Measurements from ENCODE around the gene C9orf50. TPM values are rescaled to one million over a fixed set of nuclear protein-coding genes. Genes with fewer than 3 reads are reported as not detected.
"Not testable (repeated sequence)": the region's sequence is repeated elsewhere in the genome, so short reads cannot be mapped to it uniquely, and the experiment has no call there.

C9orf50 gene
- total RNA-seq, 1 experiment from 2014 or later: not detected

DNA sequence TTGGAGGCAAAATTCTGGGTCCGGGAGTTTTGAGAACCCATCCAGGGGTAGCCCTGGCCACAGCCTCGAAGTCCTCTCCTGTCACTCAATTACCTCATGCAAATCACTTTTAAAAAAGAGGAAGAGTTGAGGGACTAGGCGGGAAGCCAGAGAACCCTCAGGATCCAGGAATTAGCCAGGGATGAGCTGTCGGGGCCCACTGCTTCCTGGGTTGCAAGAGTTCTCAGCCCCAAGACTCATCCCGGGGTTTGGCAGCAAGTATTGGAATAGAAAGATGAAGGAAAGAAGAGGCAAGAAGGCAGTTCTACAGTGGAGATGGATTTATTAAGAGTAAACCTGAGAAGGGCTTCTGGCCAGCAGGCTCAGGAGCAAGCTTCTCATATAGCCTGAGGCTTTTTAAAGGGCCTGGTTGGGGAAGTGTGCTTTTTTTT lies 25.6 kb downstream of the C9orf50 start:
- H3K79me2 ChIP-seq (ENCODE audit: low read depth): no peaks in the 10 kb centered on the region
- no peak overlapping the region for H3K27ac ChIP-seq
- no peaks in the 10 kb centered on the region for H3K36me3 ChIP-seq (ENCODE audit: low read depth)
- peaks cover 22% of the 10 kb centered on the region; the same call in 1 of the 2 replicates for H3F3A ChIP-seq (ENCODE audit: insufficient read depth, low read depth)
- H4K20me1 ChIP-seq (ENCODE audit: insufficient read depth): no peaks in the 10 kb centered on the region
- no peak overlapping the region for H3K4me3 ChIP-seq
- BruUV-seq (replicated peaks): no TSS peak
- no peak overlapping the region for H3K4me2 ChIP-seq
- H3K4me1 ChIP-seq (replicated peaks; ENCODE audit: insufficient read depth): peaks cover 32% of the 10 kb centered on the region
- no peaks in the 10 kb centered on the region for H3K9me2 ChIP-seq (ENCODE audit: insufficient read depth)
- no peaks in the 10 kb centered on the region for H3K27me3 ChIP-seq (ENCODE audit: insufficient read depth, low read depth)
- no peak for TF ChIP-seq EZH2 (IDR thresholded peaks at IDR 0.05; ENCODE audit: low read depth)
- TF ChIP-seq, protein P1, sequence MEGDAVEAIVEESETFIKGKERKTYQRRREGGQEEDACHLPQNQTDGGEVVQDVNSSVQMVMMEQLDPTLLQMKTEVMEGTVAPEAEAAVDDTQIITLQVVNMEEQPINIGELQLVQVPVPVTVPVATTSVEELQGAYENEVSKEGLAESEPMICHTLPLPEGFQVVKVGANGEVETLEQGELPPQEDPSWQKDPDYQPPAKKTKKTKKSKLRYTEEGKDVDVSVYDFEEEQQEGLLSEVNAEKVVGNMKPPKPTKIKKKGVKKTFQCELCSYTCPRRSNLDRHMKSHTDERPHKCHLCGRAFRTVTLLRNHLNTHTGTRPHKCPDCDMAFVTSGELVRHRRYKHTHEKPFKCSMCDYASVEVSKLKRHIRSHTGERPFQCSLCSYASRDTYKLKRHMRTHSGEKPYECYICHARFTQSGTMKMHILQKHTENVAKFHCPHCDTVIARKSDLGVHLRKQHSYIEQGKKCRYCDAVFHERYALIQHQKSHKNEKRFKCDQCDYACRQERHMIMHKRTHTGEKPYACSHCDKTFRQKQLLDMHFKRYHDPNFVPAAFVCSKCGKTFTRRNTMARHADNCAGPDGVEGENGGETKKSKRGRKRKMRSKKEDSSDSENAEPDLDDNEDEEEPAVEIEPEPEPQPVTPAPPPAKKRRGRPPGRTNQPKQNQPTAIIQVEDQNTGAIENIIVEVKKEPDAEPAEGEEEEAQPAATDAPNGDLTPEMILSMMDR (conservative IDR thresholded peaks at IDR 0.05): no peak
- POLR2A ChIA-PET (ENCODE audit: unreplicated experiment): no interaction called here
- no peak overlapping the region for H2AFZ ChIP-seq
- CTCF ChIA-PET: interaction anchor here (0.6 to 1.1 kb wide), 2 partner anchors 316 to 424 kb away, joined by 4 to 9 read pairs; no protein-coding TSS in a partner anchor
- DNase-seq: no peak
- no peaks in the 10 kb centered on the region for H3K9me3 ChIP-seq (ENCODE audit: insufficient read depth, low read depth)
- intact Hi-C loops (cut with micrococcal nuclease; ENCODE audit: unreplicated experiment): no loop called here

DNA sequence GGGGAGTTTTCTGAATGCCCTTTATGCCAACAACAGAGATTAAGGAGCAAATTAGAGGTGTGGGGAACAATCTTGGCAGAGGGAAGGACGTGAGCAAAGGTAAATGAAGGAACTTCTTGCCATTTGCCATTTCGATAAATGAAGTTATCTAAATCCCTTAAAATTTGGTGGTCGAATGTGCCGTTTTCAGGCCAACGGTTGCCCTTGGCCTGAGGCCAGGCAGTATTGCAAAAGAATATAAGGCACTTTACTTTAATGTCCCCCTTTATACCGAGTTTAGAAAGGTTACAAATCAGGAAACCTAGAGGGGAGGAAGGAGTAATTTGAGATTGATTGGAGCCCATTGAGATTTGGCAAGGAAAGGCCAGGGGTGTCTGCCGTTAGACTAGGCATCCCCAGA lies 26.3 kb downstream of the C9orf50 start:
- no peak for TF ChIP-seq EZH2 (IDR thresholded peaks at IDR 0.05; ENCODE audit: low read depth)
- TF ChIP-seq, protein P1 (conservative IDR thresholded peaks at IDR 0.05): no peak
- POLR2A ChIA-PET (ENCODE audit: unreplicated experiment): no interaction called here
- peaks cover 22% of the 10 kb centered on the region; the same call in 1 of the 2 replicates for H3F3A ChIP-seq (ENCODE audit: insufficient read depth, low read depth)
- peaks cover 26% of the 10 kb centered on the region for H3K4me1 ChIP-seq (replicated peaks; ENCODE audit: insufficient read depth)
- no peaks in the 10 kb centered on the region for H3K36me3 ChIP-seq (ENCODE audit: low read depth)
- intact Hi-C loops (cut with micrococcal nuclease; ENCODE audit: unreplicated experiment): no loop called here
- H3K9me2 ChIP-seq (ENCODE audit: insufficient read depth): no peaks in the 10 kb centered on the region
- H3K4me2 ChIP-seq: no peak overlapping the region
- H3K27ac ChIP-seq: no peak overlapping the region
- H4K20me1 ChIP-seq (ENCODE audit: insufficient read depth): no peaks in the 10 kb centered on the region
- DNase-seq: no peak
- no TSS peak for BruUV-seq (replicated peaks)
- no peaks in the 10 kb centered on the region for H3K79me2 ChIP-seq (ENCODE audit: low read depth)
- H3K4me3 ChIP-seq: no peak overlapping the region
- no peaks in the 10 kb centered on the region for H3K27me3 ChIP-seq (ENCODE audit: insufficient read depth, low read depth)
- no peak overlapping the region for H2AFZ ChIP-seq
- CTCF ChIA-PET: no interaction called here
- no peaks in the 10 kb centered on the region for H3K9me3 ChIP-seq (ENCODE audit: insufficient read depth, low read depth)

DNA sequence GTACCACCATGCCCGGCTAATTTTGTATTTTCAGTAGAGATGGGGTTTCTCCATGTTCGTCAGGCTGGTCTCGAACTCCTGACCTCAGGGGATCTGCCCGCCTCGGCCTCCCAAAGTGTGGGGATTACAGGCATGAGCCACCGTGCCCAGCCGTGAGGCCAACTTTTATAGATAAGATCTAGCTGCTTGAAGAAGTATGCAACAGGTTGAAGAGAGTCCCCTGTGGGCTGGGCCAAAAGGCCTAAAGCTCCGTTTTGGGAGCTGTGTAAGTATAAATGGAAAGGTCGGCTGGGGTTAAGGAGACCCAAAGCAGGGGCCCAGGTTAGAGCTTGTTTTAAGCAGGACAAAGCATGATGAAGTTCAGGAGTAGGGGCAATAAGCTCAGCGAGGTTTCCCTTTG lies 28.1 kb downstream of the C9orf50 start:
- CTCF ChIA-PET; intact Hi-C loops (cut with micrococcal nuclease; ENCODE audit: unreplicated experiment); H3K4me2 ChIP-seq; H3K79me2 ChIP-seq (ENCODE audit: low read depth); H2AFZ ChIP-seq; H3K27ac ChIP-seq; DNase-seq; H3K36me3 ChIP-seq (ENCODE audit: low read depth); H3K4me3 ChIP-seq; H3K9me2 ChIP-seq (ENCODE audit: insufficient read depth); H3K27me3 ChIP-seq (ENCODE audit: insufficient read depth, low read depth); BruUV-seq (replicated peaks); H3K9me3 ChIP-seq (ENCODE audit: insufficient read depth, low read depth); H4K20me1 ChIP-seq (ENCODE audit: insufficient read depth): not testable (repeated sequence)
- H3K4me1 ChIP-seq (replicated peaks; ENCODE audit: insufficient read depth): peaks cover 16% of the 10 kb centered on the region
- POLR2A ChIA-PET (ENCODE audit: unreplicated experiment): interaction anchor here (0.6 to 0.7 kb wide), 2 partner anchors 109 to 860 kb away, joined by 5 read pairs; no protein-coding TSS in a partner anchor
- peaks cover 11% of the 10 kb centered on the region; the same call in 1 of the 2 replicates for H3F3A ChIP-seq (ENCODE audit: insufficient read depth, low read depth)

DNA sequence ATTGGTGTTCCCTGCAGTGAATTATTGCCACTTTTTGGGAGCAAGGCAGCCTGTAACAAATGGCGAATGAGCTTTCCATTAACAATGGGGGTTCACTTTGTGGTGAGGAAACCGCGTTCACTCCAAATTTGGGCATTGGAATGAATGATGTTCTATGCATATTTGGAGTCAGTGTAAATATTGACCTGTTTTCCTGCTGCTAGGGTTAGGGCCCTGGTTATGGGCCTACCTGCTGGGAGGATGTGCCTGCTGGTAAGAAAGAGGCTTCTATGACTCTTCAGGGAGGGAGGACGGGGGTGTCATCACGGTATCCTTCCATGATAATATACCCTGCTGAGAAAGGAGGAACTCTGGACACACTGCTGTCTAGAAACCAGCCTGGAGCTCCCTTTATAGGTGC lies 29.0 kb downstream of the C9orf50 start:
- TF ChIP-seq, protein P1 (conservative IDR thresholded peaks at IDR 0.05): no peak
- TF ChIP-seq EZH2 (IDR thresholded peaks at IDR 0.05; ENCODE audit: low read depth): no peak
- ChIA-PET POLR2A (ENCODE audit: unreplicated experiment) (no interaction called here), CTCF (no interaction called here)
- no peak for DNase-seq
- Histone ChIP-seq H3K4me3 (no peak overlapping the region), H3K36me3 (ENCODE audit: low read depth) (no peaks in the 10 kb centered on the region), H3K79me2 (ENCODE audit: low read depth) (no peaks in the 10 kb centered on the region), H3K4me1 (replicated peaks; ENCODE audit: insufficient read depth) (peaks cover 12% of the 10 kb centered on the region), H3K27ac (no peak overlapping the region), H2AFZ (no peak overlapping the region), H3K27me3 (ENCODE audit: insufficient read depth, low read depth) (no peaks in the 10 kb centered on the region), H4K20me1 (ENCODE audit: insufficient read depth) (no peaks in the 10 kb centered on the region), H3F3A (ENCODE audit: insufficient read depth, low read depth) (peaks cover 11% of the 10 kb centered on the region; the same call in 1 of the 2 replicates), H3K9me2 (ENCODE audit: insufficient read depth) (no peaks in the 10 kb centered on the region), H3K4me2 (no peak overlapping the region), H3K9me3 (ENCODE audit: insufficient read depth, low read depth) (no peaks in the 10 kb centered on the region)
- intact Hi-C loops (cut with micrococcal nuclease; ENCODE audit: unreplicated experiment): no loop called here
- no TSS peak for BruUV-seq (replicated peaks)
